Measurements from ENCODE around the gene LAX1. TPM values are rescaled to one million over a fixed set of nuclear protein-coding genes. Genes with fewer than 3 reads are reported as not detected.
A peak's percentile ranks its signal among the peaks of the same experiment; 100 is the strongest.

Gene LAX1
- total RNA-seq, 4 donors from 2014 or later: 0.66 to 3.1 (median 1.6) TPM

GRCh38 chr1:203768256-203768655 lies 3.3 kb downstream of the LAX1 start:
- H3K9me3 ChIP-seq: no peaks in the 10 kb centered on the region
- H3K4me3 ChIP-seq: no peak overlapping the region
- no peaks in the 10 kb centered on the region for H3K27me3 ChIP-seq
- 72 to 77% methylated on average over 4 to 6 of the region's 6 CpGs for WGBS, 2 donors (ENCODE audit: low coverage in 1 of 2)
- TF ChIP-seq POLR2AphosphoS5 (IDR thresholded peaks at IDR 0.05) (no peak), EP300 (IDR thresholded peaks at IDR 0.05) (no peak), CTCF (IDR thresholded peaks at IDR 0.05) (no peak), POLR2A (IDR thresholded peaks at IDR 0.05) (no peak)
- ATAC-seq: no peak
- no peak overlapping the region for H3K27ac ChIP-seq
- peaks cover 0 to 23% (median 3%) of the 10 kb centered on the region in 3 donors for H3K4me1 ChIP-seq
- H3K36me3 ChIP-seq: no peaks in the 10 kb centered on the region

GRCh38 chr1:203769505-203770343 lies 4.7 kb downstream of the LAX1 start:
- 4 to 50% methylated on average over 3 to 6 of the region's 15 CpGs for WGBS, 2 donors (ENCODE audit: low coverage in 1 of 2)
- peak; percentile 88 for ATAC-seq
- peak overlapping the region in 3 of 4 donors; percentile 7 to 67 (median 45) for H3K27ac ChIP-seq
- TF ChIP-seq CTCF (IDR thresholded peaks at IDR 0.05) (no peak), POLR2AphosphoS5 (IDR thresholded peaks at IDR 0.05) (peak; percentile 84)
- H3K27me3 ChIP-seq: no peaks in the 10 kb centered on the region
- H3K4me1 ChIP-seq: peaks cover 0 to 23% (median 3%) of the 10 kb centered on the region in 3 donors
- H3K36me3 ChIP-seq: no peaks in the 10 kb centered on the region
- no peaks in the 10 kb centered on the region for H3K9me3 ChIP-seq
- peak overlapping the region; percentile 3 to 14 for H3K4me3 ChIP-seq

- Histone ChIP-seq H3K4me1 (peaks cover 0 to 23% (median 3%) of the 10 kb centered on the region in 3 donors), H3K9me3 (no peaks in the 10 kb centered on the region), H3K27ac (no peak overlapping the region), H3K4me3 (no peak overlapping the region), H3K36me3 (no peaks in the 10 kb centered on the region), H3K27me3 (no peaks in the 10 kb centered on the region)
- no peak for ATAC-seq
- 17 to 37% methylated on average over 4 to 7 of the region's 7 CpGs for WGBS, 2 donors (ENCODE audit: low coverage in 1 of 2)
- no peak for TF ChIP-seq EP300 (IDR thresholded peaks at IDR 0.05)
- no peak for TF ChIP-seq POLR2A (IDR thresholded peaks at IDR 0.05)
- no peak for TF ChIP-seq CTCF (IDR thresholded peaks at IDR 0.05)
- no peak for TF ChIP-seq POLR2AphosphoS5 (IDR thresholded peaks at IDR 0.05)
These were observed 6.9 kb downstream of the LAX1 start for GRCh38 chr1:203771901-203772301.

GRCh38 chr1:203772836-203773235 lies 7.9 kb downstream of the LAX1 start:
- WGBS, 2 donors (ENCODE audit: low coverage in 1 of 2): 100% methylated on average over 1 of the region's 1 CpG
- no peaks in the 10 kb centered on the region for H3K9me3 ChIP-seq
- TF ChIP-seq POLR2A (IDR thresholded peaks at IDR 0.05) (no peak), POLR2AphosphoS5 (IDR thresholded peaks at IDR 0.05) (no peak), CTCF (IDR thresholded peaks at IDR 0.05) (no peak), EP300 (IDR thresholded peaks at IDR 0.05) (no peak)

GRCh38 chr1:203776636-203777035 lies 11.7 kb downstream of the LAX1 start:
- TF ChIP-seq EP300 (IDR thresholded peaks at IDR 0.05) (no peak), POLR2A (IDR thresholded peaks at IDR 0.05) (no peak), CTCF (IDR thresholded peaks at IDR 0.05) (peak in 1 of 4 experiments; percentile 16)
- H3K9me3 ChIP-seq: no peaks in the 10 kb centered on the region
- 52 to 63% methylated on average over 2 to 4 of the region's 4 CpGs for WGBS, 2 donors (ENCODE audit: low coverage in 1 of 2)
- ATAC-seq: no peak
- no peak overlapping the region for H3K4me3 ChIP-seq
- peaks cover 0 to 4% (median 0%) of the 10 kb centered on the region in 3 donors for H3K4me1 ChIP-seq
- H3K36me3 ChIP-seq: no peaks in the 10 kb centered on the region
- H3K27ac ChIP-seq: no peak overlapping the region
- no peaks in the 10 kb centered on the region for H3K27me3 ChIP-seq

More at GRCh38 chr1:203772836-203773235, 7.9 kb downstream of the LAX1 start:
- no peak for ATAC-seq
- Histone ChIP-seq H3K4me3 (no peak overlapping the region), H3K4me1 (peaks cover 0 to 23% (median 3%) of the 10 kb centered on the region in 3 donors), H3K27me3 (no peaks in the 10 kb centered on the region), H3K27ac (no peak overlapping the region), H3K36me3 (no peaks in the 10 kb centered on the region)

Measured in gastroesophageal sphincter (tissue), 4 donors.